ENCODE results near the gene YIPF3.
"Not testable (repeated sequence)": the region's sequence is repeated elsewhere in the genome, so short reads cannot be mapped to it uniquely, and the experiment has no call there.

YIPF3 gene

GRCh38 chr6:43516697-43517504 lies at the start of gene YIPF3, which contains the start of gene POLR1C:
YIPF3 (minus strand) TSS chr6:43516926; CDS start chr6:43516807, 119 bp downstream.
POLR1C (plus strand) TSS chr6:43517089; CDS start chr6:43517110, 21 bp downstream.
- peak; percentile 90 for DNase-seq (ENCODE audit: low read depth, low spot score)

DNA sequence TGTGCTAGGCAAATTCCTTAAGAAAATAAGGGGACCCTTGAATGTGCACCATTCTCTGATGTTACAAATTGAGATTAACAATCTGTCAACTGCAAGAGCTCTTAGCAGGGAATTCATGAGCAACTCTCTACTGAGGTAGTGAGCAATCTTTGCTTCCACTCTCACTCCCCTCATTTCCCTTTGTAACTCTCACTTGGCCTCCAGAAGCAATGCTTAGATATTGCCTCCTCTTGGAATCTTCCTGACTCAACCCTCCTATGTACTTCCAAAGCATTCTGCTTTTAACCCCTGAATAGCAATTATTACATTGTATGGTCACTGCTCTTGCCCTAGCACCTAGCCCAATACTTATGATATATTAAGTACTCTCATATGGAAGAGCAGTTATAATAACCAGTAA lies 42.6 kb upstream of the YIPF3 start:
- DNase-seq (ENCODE audit: low read depth, low spot score) = no peak

DNA sequence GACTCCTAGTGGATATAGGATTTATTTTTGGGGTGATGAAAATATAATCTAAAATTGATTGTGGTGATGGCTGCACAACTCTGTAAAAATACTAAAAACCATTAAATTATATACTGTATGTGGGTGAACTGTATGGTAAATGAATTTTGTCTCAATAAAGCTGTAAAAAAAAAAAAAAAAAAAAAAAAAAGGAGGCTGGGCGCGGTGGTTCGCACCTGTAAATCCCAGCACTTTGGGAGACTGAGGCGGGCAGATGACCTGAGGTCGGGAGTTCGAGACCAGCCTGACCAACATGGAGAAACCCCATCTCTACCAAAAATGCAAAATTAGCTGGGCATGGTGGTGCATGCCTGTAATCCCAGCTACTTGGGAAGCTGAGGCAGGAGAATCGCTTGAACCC lies 40.9 kb upstream of the YIPF3 start:
- DNase-seq (ENCODE audit: low read depth, low spot score) = not testable (repeated sequence)

- DNase-seq (ENCODE audit: low read depth, low spot score) = no peak
Measured at GRCh38 chr6:43547222-43547621, 30.5 kb upstream of the YIPF3 start.

DNA sequence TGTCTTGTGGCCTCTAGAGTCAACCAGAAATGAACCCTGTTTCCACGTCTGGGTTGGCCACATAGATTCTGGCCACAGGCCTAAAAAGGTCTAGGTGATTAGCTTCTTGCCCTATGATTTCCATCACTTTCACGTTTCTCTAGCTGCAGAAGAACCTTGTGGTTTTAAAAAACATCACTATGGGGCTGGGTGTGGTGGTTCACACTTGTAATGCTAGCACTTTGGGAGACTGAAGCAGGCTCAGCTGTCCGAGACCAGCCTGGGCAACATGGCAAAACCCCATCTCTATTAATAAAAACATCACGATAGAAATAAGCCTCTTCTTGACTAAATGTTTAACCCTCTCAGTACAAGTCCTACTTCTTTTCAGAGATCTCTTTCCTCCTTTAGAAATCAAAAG lies 27.7 kb upstream of the YIPF3 start:
- DNase-seq (ENCODE audit: low read depth, low spot score) = no peak

DNA sequence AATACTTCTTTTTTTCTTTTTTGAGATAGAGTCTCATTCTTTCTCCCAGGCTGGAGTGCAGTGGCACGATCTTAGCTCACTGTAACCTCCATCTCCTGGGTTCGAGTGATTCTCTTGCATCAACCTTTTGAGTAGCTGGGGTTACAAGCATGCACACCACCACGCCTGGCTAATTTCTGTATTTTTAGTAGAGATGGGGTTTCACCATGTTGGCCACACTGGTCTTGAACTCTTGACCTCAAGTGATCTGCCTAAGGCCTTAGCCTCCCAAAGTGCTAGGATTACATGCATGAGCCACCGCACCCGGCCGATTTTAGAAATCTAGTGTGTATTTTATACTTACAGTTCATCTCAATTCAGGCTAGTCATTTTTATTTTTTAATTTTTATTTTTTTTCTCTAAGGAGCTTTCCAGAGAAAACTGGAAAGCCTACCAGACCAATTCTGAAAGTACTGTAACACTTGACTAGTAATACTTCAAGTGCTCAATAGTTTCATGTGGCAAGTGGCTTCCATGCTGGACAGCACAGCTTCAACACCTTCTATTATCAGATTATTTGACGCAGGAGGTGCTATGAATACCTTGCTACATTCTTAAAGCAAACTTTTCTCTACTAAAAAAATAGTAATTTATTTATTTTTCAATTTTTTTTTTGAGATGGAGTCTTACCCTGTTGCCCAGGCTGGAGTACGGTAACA lies 25.2 kb upstream of the YIPF3 start:
- DNase-seq (ENCODE audit: low read depth, low spot score) = no peak

- no peak for DNase-seq (ENCODE audit: low read depth, low spot score)
Measured at GRCh38 chr6:43540507-43540906, 23.8 kb upstream of the YIPF3 start.

DNA sequence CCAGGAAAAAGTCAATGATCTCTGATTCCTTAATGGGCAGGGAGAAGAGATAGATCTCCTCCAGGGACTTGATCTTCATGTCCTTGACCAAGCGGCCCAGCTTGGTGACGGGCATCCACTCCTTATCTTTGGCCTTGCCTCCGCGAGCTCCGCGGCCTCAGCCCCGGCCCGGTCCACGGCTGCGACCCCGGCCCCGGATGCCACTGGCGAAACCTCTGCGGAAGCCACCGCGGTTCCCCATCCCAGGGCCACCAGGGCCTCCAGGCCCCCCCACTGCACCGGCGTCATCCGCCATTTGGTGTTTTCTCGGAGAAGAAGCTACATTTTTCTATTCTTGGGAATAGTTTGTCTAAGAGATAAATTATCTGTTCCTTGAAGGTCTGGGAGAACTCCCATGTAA lies 22.7 kb upstream of the YIPF3 start:
- DNase-seq (ENCODE audit: low read depth, low spot score) = not testable (repeated sequence)

DNA sequence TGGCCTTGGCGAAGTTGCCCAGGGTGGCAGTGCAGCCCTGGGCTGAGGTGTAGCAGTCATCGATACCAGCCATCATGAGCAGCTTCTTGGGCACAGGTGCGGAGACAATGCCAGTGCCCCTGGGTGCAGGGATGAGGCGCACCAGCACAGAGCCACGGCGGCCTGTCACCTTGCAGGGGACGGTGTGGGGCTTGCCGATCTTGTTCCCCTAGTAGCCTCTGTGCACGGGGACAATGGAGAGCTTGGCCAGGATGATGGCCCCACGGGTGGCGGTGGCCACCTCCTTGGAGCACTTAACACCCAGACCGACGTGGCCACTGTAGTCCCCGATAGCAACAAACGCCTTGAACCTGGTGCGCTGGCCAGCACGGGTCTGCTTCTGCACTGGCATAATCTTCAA lies 22.3 kb upstream of the YIPF3 start:
- not testable (repeated sequence) for DNase-seq (ENCODE audit: low read depth, low spot score)

DNA sequence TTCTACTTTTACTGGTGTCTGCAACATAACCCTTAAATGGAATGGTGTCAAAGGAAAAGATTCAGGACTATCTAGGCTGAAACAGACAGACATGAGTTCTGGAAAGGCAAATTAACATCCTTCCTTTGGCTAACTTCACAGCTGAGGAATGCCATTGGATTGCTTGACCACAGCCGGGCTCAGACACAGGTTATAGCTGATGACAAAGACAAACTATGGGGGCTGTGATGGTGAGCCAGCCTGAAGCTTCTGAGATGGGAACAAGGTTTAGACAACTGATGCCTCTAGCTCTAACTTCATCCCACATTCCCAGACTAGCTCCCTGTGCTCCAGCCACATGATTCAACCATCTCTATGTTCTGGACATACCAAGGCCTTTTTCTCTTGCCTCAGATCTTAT lies 15.5 kb upstream of the YIPF3 start:
- no peak for DNase-seq (ENCODE audit: low read depth, low spot score)

DNA sequence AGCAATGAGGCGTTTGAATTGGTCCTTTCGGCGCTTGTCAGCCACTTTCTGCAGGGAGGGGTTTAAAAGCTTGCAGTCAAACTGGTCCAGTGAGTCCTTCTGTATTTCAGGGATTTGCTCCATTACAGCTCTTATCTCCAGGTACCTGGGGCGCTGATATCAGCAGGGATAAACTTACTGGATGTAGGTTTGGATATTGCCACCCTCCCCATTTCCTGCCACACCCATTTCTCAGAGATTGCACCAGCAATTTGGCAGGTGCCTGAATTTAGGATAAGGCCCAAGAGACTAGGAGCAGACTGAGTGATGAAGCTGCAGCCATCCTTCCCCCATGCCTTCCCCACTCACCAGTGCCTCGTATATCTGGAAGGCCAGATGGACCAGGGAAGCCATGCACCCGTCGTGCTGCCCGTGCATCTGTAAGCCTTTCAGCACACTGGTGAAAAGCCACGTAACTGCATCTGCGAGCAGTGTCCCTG lies 7.8 kb upstream of the YIPF3 start:
- no peak for DNase-seq (ENCODE audit: low read depth, low spot score)

- DNase-seq (ENCODE audit: low read depth, low spot score) = no peak
Measured at GRCh38 chr6:43523284-43523683, 6.6 kb upstream of the YIPF3 start.

- DNase-seq (ENCODE audit: low read depth, low spot score) = no peak
Measured at GRCh38 chr6:43522547-43523261, 6.0 kb upstream of the YIPF3 start.

DNA sequence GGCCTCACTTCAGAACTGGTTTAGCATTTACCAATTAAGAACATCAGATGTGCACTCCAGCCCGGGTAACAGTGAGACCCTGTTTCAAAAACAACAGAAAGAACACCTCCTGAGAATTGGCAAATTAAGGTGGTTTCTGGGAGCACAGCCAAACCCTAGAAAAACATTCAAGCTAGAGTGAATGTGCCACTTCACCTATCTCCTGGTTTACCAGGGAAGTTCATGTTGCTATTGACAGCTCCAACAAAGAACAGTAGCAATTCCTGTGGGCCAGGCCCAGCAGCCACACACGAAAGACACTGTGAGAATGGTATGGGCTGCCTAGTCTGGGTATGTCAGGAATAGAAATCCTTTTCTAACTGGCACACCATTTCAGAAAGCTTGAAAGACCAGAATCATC lies 5.1 kb upstream of the YIPF3 start:
- no peak for DNase-seq (ENCODE audit: low read depth, low spot score)

DNA sequence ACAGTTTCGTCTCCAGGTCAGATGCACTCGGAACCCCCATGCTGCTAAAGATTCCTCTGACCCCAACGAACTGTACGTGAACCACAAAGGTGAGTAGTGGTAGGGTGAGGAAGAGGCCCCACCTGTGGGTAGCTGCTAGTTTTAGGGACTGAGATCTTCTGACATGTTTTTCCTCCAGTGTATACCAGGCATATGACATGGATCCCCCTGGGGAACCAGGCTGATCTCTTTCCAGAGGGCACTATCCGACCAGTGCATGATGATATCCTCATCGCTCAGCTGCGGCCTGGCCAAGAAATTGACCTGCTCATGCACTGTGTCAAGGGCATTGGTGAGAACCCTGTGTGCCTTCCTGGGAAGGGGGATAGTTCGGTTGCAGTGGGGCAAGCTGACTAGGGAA lies 3.4 kb upstream of the YIPF3 start:
- DNase-seq (ENCODE audit: low read depth, low spot score) = no peak

DNA sequence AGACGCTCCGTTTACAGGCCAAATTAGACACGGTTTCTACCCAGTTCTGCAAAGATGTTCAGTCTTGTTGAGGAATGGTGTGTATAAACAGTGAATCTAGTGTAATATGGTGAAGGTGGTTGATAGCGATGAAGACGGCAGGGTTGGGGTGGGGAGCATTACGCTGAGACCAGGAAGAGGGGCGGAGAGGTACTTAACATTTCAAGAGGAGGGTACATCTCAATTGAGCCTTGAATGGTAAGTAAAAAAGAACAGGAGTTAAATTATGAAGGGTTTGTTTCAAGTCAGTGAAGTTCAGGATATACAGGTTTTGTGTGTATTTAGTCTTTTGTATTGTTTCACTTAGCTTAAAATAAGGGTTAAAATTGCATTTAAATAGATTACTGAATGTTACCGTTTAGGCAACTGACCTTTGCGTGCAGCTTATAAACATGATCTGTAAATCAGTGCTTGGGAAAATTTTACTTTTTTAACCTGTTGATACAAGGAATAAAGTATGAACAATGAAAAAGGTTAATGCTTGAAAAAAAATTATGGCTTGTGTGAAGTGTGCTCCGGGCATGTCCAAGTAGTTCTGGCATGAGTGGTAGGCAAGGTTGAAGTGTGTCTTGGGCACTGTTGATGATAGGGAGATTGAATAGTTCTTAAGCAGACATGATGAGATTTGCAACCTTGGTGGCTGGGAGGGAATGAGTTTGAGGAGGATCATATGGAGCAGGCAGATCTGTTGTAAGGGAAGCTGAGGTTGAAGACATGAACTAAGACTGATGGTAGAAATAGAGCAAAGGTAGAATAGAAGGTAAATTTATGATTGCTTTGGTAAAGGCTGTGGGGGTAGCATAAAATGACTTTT lies 1.0 kb upstream of the YIPF3 start:
- DNase-seq (ENCODE audit: low read depth, low spot score) = no peak

- DNase-seq (ENCODE audit: low read depth, low spot score) = no peak
Measured at GRCh38 chr6:43516367-43516696, 394 bp downstream of the YIPF3 start.

DNA sequence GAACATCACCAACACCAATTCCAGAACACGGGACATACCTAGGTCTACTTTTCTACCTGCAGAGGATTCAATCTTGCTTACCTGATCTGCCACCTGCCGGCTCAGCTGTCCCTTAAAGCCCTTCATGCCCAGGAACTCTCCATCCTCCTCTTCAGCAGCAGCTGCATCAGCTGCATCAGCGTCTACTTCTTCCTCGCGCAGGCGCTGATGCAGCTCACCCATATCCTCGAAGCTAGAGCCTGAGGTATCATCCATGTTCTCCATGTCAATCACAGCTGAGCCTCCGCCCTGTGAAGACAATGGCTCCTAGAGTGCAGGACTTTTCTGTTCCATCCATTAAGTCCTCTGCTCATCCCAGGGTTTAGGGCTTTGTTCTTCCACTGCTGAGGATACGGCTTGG lies 918 bp downstream of the YIPF3 start:
- DNase-seq (ENCODE audit: low read depth, low spot score) = no peak

DNA sequence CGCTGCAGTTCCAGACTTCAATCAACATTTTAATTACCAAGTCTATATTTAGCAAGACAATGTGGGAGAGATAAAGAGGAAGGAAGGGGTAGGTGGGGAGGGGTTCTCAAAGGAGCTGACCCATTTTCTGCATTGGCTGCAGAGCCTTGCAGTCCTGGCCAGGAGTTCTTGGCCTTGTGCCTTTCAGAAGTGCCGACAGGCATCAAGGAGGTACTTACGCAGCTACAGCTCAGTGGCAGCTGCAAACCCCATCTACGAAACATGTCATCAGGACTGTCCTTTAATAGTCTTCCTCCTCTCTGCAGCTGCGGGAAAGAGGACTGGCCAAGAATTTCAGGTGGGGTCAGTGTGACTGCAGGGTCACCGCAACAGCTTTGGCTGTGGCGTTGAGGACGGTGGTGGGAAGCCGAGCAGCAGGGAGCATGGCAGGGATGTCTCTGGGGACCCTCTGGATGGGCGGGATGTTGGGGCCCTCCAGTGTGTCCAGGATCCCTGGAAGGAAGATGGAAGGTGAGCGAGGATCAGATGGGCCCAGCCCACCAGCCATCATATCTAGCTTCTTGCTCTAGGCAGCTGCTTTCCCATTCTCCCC lies 4.8 kb downstream of the YIPF3 start:
- no peak for DNase-seq (ENCODE audit: low read depth, low spot score)

- DNase-seq (ENCODE audit: low read depth, low spot score) = no peak
Measured at GRCh38 chr6:43510827-43511163, 5.9 kb downstream of the YIPF3 start.
